ENCODE data around the gene EXOC3L4.

GRCh38 chr14:103130965-103131364 is 36.4 kb downstream of the EXOC3L4 start:
- TF ChIP-seq POLR2A (IDR thresholded peaks at IDR 0.05) = no peak
- TF ChIP-seq, protein P1, sequence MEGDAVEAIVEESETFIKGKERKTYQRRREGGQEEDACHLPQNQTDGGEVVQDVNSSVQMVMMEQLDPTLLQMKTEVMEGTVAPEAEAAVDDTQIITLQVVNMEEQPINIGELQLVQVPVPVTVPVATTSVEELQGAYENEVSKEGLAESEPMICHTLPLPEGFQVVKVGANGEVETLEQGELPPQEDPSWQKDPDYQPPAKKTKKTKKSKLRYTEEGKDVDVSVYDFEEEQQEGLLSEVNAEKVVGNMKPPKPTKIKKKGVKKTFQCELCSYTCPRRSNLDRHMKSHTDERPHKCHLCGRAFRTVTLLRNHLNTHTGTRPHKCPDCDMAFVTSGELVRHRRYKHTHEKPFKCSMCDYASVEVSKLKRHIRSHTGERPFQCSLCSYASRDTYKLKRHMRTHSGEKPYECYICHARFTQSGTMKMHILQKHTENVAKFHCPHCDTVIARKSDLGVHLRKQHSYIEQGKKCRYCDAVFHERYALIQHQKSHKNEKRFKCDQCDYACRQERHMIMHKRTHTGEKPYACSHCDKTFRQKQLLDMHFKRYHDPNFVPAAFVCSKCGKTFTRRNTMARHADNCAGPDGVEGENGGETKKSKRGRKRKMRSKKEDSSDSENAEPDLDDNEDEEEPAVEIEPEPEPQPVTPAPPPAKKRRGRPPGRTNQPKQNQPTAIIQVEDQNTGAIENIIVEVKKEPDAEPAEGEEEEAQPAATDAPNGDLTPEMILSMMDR (IDR thresholded peaks at IDR 0.05) = no peak

All from lower leg skin (tissue), 3 donors.